A549 treated with dexamethasone at 1 μM for 4 hours (cell line): ENCODE data around the gene SPDYE4. TPM values are rescaled to one million over a fixed set of nuclear protein-coding genes. Genes with fewer than 3 reads are reported as not detected.

ENCODE experiments used
- total RNA-seq: library from RNA; stranded (reverse); fragments of 200-300 nt; extraction: Qiagen RNA extraction; gene quantifications from 5 replicates; pipeline ENCODE4 v1.2.3, GENCODE V29; 2022

The SPDYE4 gene
- not detected in 5 replicates for total RNA-seq

GRCh38 chr17:8758137-8758596, at the start of gene SPDYE4:
Gene SPDYE4, minus strand, starts transcription at chr17:8758546. Its CDS starts 164 bp downstream, at chr17:8758382.

GRCh38 chr17:8798846-8799569, 40.7 kb upstream of the SPDYE4 start, which contains the start of gene MFSD6L:
Gene MFSD6L, minus strand, starts transcription at chr17:8799365. Its CDS starts 245 bp downstream, at chr17:8799120.

Other genes starting within 250 kb of the SPDYE4 start
- 16.4 to 25.5 TPM (median 24.5 TPM) in 5 replicates for gene MYH10, start 127.8 kb downstream of the SPDYE4 start, total RNA-seq
- gene CCDC42, start 13.7 kb downstream of the SPDYE4 start, total RNA-seq = not detected in 5 replicates
- not detected in 5 replicates for gene MFSD6L, start 40.8 kb upstream of the SPDYE4 start, total RNA-seq
- 0.06 TPM in 1 of 5 replicates, not detected in the others for gene PIK3R6, start 109.1 kb upstream of the SPDYE4 start, total RNA-seq
- gene PIK3R5, start 207.2 kb upstream of the SPDYE4 start, total RNA-seq = 0.09 to 0.18 TPM (median 0.13 TPM) in 5 replicates